ENCODE data around the gene SORBS1.

DNA sequence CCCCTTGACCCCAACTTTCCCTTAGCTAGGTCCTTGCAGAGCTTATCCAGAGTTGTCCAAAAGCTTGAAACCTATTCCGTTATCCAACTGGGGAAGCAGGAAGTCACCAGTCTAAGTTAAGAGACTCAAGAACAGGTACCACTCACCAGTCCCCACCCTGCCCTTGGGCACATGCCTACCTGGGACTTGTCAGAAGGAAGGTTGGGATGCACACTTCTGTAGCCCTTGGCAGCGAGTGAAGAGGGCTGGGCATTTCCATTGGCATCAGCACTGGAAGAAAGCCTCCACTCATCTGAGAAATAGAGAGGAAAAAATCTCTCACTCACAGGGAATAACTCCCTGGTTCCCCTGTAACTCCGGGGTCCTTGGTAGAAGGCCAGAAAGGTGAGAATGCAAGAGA is 139.4 kb downstream of the SORBS1 start:
- TF ChIP-seq CTCF (IDR thresholded peaks at IDR 0.05; ENCODE audit: low read length), result no peak
- no peak for TF ChIP-seq EZH2phosphoT487 (IDR thresholded peaks at IDR 0.05; ENCODE audit: low read length)
